ENCODE data around the gene LPIN3.

GRCh38 chr20:41353530-41353929 lies 12.9 kb downstream of the LPIN3 start:
- TF ChIP-seq SIN3A (IDR thresholded peaks at IDR 0.05; ENCODE audit: borderline replicate concordance, insufficient read depth, low read length) (no peak), POLR2AphosphoS5 (IDR thresholded peaks at IDR 0.05; ENCODE audit: low read depth, low read length) (no peak), TAF1 (IDR thresholded peaks at IDR 0.05; ENCODE audit: borderline replicate concordance, insufficient read depth, low read length) (no peak), REST (IDR thresholded peaks at IDR 0.05; ENCODE audit: insufficient read depth in 1 of 2, low read depth in 2 of 2, low read length in 2 of 2) (no peak), FOXP2 (optimal IDR thresholded peaks at IDR 0.05; ENCODE audit: borderline replicate concordance, extremely low read depth, extremely low read length, insufficient read depth) (no peak)

Measured in PFSK-1 (cell line).